Activated CD4-positive, alpha-beta T cell treated with anti-CD3 and anti-CD28 coated beads for 1 hour (primary cell): Measurements from ENCODE around the gene CDIP1.

Experiments
- DNase-seq: peaks from one replicate; pipeline ENCODE4 v3.0.0-alpha.2; 2020

The CDIP1 gene

DNA sequence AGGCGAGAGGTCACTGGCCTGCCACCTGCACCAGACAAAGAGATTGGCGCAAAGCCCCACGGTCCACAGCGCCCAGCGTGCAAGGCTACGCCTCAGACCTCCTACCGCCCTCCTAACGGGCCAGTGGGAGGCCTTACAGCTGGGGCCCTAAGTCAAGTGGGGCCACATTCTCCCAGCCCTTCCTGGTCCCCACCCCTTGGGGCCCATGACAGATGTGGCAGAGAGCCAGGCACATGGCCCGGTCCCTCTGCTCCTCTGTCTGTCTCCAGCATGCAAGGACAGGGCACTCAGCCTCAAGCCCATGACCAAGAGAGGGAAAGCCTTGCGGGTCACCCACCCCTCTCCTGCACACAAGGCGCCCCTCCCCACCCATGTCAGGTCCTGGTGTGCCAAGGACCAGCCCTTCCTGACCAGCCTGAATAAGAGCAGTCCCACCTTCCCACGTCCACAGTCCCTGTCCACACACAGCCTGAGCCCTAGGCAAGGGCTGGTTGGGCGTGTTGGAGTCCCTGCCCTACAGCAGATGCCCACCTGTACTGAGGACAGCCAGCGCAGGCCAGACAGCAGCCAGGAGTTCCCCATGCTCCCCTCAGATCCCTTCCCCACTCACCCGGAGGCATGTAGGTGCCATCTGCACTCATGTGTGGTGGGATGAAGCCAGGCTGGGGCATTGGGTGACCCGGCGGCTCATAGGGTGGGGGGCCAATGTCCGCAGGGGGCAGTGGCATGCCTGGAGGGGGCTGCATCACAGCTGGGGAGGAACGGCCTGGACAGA is 25.3 kb downstream of the CDIP1 start:
- DNase-seq = no peak

DNA sequence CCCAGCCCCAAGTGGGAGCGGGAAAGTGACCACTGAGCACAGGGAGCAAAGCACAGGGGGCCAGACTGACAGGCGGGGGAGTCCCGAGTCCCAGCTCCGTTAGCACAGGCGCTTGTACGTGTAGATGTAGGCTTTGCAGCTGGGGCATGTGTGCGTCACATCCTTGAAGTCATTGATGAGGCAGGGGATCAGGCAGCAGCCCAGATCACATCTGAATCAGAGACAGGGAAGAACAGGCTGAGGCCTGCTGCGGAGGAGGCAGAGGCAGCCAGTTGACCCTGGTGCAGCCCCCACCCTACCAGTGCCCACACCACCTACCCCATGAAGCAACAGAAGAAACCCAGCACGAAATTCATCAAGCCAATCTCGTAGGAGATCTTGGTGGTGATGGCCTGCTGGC is 26.1 kb downstream of the CDIP1 start:
- DNase-seq = no peak

- DNase-seq = no peak
These were observed 27.0 kb downstream of the CDIP1 start for GRCh38 chr16:4511441-4512082.

- DNase-seq = no peak
These were observed 27.7 kb downstream of the CDIP1 start for GRCh38 chr16:4510747-4511426.

GRCh38 chr16:4510131-4510530 is 28.4 kb downstream of the CDIP1 start:
- no peak for DNase-seq

- no peak for DNase-seq
These were observed 29.2 kb downstream of the CDIP1 start for GRCh38 chr16:4509420-4509819.

GRCh38 chr16:4508806-4509205 is 29.8 kb downstream of the CDIP1 start:
- DNase-seq = no peak

DNA sequence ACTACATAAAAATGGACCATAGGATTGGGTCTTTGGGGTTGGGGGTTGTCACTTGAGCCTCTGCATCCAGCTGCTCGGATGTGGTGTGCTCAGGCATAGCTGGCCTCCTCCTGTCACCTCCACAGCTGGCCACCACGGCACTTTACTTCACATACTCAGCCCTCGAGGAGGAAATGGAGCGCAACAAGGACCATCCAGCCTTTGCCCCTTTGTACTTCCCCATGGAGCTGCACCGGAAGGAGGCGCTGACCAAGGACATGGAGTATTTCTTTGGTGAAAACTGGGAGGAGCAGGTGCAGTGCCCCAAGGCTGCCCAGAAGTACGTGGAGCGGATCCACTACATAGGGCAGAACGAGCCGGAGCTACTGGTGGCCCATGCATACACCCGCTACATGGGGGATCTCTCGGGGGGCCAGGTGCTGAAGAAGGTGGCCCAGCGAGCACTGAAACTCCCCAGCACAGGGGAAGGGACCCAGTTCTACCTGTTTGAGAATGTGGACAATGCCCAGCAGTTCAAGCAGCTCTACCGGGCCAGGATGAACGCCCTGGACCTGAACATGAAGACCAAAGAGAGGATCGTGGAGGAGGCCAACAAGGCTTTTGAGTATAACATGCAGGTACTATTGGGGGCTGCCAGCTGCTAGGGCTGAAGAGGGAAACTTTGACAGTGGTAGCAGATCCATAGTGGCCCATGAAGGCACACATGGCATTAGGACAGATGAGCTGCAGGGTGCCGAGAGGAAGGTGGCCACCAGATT is 30.8 kb downstream of the CDIP1 start:
- DNase-seq = no peak

- DNase-seq = peak; percentile 34
These were observed 32.1 kb downstream of the CDIP1 start for GRCh38 chr16:4506450-4506849.

DNA sequence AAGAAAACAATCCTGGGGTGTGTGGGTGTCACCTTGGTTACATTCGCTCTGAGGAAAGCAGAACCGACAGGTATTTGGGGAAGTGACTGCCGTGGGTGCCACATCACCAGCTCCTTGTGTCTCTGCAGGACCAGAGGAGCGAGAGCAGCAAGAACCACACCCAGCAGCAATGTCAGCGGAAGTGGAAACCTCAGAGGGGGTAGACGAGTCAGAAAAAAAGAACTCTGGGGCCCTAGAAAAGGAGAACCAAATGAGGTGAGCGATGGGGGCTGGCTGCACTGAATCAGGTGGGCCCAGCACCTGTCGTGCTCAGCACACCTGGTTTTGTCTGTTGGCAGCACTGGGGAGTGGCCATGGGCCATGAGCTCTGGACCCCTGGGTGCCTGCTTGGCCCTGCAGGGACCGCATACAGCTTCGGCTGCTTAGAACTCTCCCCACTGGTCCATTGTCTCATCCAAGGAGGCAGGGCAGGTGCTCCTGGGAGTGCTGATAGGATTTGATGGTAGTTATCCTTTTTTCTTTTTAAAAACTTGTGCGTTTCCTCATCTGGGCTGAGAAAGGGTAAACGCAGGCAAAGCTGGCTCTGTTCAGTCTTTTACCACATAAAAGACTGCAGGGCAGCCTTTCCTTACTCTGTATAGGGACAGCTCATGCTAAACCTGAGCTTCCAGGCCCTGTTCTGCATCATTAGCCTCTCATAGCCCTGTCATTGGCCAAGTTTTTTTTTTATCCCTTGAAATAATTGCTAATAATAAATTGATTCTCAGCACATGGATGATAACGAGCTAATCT is 33.0 kb downstream of the CDIP1 start:
- peak; percentile 65 for DNase-seq

DNA sequence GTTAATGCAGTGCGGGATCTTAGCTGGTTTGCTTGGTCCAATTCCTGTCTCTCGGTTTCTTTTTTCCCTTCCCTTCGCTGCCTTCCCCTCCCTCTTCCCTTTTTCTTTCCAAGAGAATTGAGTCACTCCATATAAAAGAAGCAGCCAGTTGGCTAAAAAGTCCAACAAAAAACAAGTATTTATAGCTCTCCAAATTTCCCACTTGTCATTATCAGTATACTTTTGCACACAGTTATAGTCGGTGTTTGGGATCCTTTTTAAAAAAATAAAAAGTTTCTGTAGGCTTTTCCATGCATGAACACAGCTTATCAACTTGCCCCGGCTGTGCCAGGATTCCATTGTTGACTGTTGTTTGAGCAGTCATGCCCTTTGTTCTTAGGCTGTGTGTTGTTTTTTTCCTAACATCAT is 37.5 kb downstream of the CDIP1 start:
- DNase-seq = no peak

GRCh38 chr16:4500272-4500671 is 38.3 kb downstream of the CDIP1 start:
- DNase-seq = no peak

- no peak for DNase-seq
These were observed 39.4 kb downstream of the CDIP1 start for GRCh38 chr16:4499196-4499555.

- no peak for DNase-seq
These were observed 39.9 kb downstream of the CDIP1 start for GRCh38 chr16:4498546-4499195.

DNA sequence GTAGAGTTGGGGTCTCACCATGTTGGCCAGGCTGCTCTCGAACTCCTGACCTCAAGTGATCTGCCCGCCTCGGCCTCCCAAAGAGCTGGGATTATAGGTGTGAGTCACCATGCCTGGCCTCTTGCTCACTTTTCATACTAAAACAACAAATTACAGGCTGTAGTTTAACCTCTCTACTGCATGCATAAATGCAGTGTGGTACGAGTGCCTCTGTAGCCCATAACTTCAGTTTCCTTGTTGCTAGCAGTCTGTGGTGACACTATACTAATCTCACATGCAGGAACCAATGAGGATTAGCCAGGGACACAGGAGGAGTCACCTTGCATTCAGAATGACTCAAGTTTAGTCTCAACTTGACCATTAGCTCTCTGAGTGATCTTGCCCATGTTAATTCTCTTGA is 42.3 kb downstream of the CDIP1 start:
- no peak for DNase-seq

- DNase-seq = no peak
These were observed 42.8 kb downstream of the CDIP1 start for GRCh38 chr16:4495766-4496165.

- no peak for DNase-seq
These were observed 43.7 kb downstream of the CDIP1 start for GRCh38 chr16:4494746-4495490.

GRCh38 chr16:4491898-4492297 is 46.7 kb downstream of the CDIP1 start:
- DNase-seq = no peak

GRCh38 chr16:4489030-4489429 is 49.5 kb downstream of the CDIP1 start:
- no peak for DNase-seq

GRCh38 chr16:4488499-4488967 is 50.0 kb downstream of the CDIP1 start:
- no peak for DNase-seq

GRCh38 chr16:4487955-4488498 is 50.5 kb downstream of the CDIP1 start:
- DNase-seq = no peak
